SU-DHL-6 (cell line): Measurements from ENCODE around the gene L2HGDH.

Experiments used
- H2AFZ ChIP-seq: fragments of 200-600 bp; sonication (generic); 2 replicates; pipeline ENCODE4 v1.6.1; 2014; ENCODE audit warnings: low read depth, mild to moderate bottlenecking, moderate library complexity, mixed read lengths, antibody characterized with exemption, low read length; ENCODE audit not compliant: severe bottlenecking
- H3F3A ChIP-seq: fragments of 200-600 bp; shearing (Covaris generic); 2 replicates; pipeline ENCODE4 v1.6.0; 2016; ENCODE audit warnings: antibody characterized with exemption, mild to moderate bottlenecking; ENCODE audit not compliant: insufficient read depth
- H3K27ac ChIP-seq: fragments of 200-600 bp; sonication (generic); 2 replicates; pipeline ENCODE4 v1.5.1; 2016; ENCODE audit warnings: low read depth, mild to moderate bottlenecking, low read length, moderate library complexity, mixed read lengths
- H3K27me3 ChIP-seq: fragments of 200-600 bp; sonication (generic), shearing (Covaris generic); 2 replicates; pipeline ENCODE4 v1.6.0; 2014; ENCODE audit warnings: mild to moderate bottlenecking, low read length
- H3K36me3 ChIP-seq: fragments of 200-600 bp; sonication (generic); 2 replicates; pipeline ENCODE4 v1.6.1; 2014; ENCODE audit warnings: mild to moderate bottlenecking, low read length, mixed read lengths
- H3K4me2 ChIP-seq: fragments of 300-600, 200-600 bp; shearing (Covaris generic), sonication (generic); 2 replicates; pipeline ENCODE4 v1.6.0; 2014; ENCODE audit warnings: low read length, low read depth, mild to moderate bottlenecking; ENCODE audit not compliant: poor library complexity, severe bottlenecking
- H3K4me3 ChIP-seq: fragments of 200-600 bp; sonication (generic); 2 replicates; pipeline ENCODE4 v1.5.1; 2014; ENCODE audit warnings: antibody characterized with exemption, low read length, mild to moderate bottlenecking, mixed read lengths; ENCODE audit not compliant: insufficient read depth, poor library complexity, severe bottlenecking
- H3K79me2 ChIP-seq: fragments of 200-600 bp; sonication (generic); 2 replicates; pipeline ENCODE4 v1.6.1; 2014; ENCODE audit warnings: mild to moderate bottlenecking, low read length, moderate library complexity; ENCODE audit not compliant: insufficient read depth
- H3K9ac ChIP-seq: fragments of 200-600 bp; sonication (generic); 2 replicates; pipeline ENCODE4 v1.7.0; 2014; ENCODE audit warnings: mild to moderate bottlenecking, low read length
- H3K9me2 ChIP-seq: fragments of 200-600 bp; sonication (generic); replicated peaks from 2 replicates; pipeline ENCODE4 v1.6.1; 2014; ENCODE audit warnings: low read length; ENCODE audit not compliant: insufficient read depth
- H3K9me3 ChIP-seq: fragments of 200-600 bp; sonication (generic); 2 replicates; pipeline ENCODE4 v1.6.1; 2014; ENCODE audit warnings: low read length, mixed read lengths; ENCODE audit not compliant: insufficient read depth
- H4K20me1 ChIP-seq: fragments of 200-600 bp; sonication (generic); 2 replicates; pipeline ENCODE4 v1.6.1; 2014; ENCODE audit warnings: low read depth, mild to moderate bottlenecking, antibody characterized with exemption, low read length, moderate library complexity, mixed read lengths
- CTCF ChIP-seq: fragments of 200-600 bp; sonication (generic); IDR thresholded peaks from one replicate; pipeline ENCODE4 v1.5.1; 2017; ENCODE audit warnings: antibody characterized with exemption, mild to moderate bottlenecking, low read length, moderate library complexity; ENCODE audit not compliant: insufficient read depth, poor library complexity, severe bottlenecking
- EZH2phosphoT487 ChIP-seq: fragments of 200-600 bp; sonication (generic), shearing (Covaris generic); conservative IDR thresholded peaks from 2 replicates; pipeline ENCODE4 v1.6.1; 2018; ENCODE audit warnings: mild to moderate bottlenecking, antibody characterized with exemption, low read length, moderate library complexity, mixed read lengths

Gene L2HGDH

GRCh38 chr14:50345846-50346422, 33.9 kb upstream of the L2HGDH start:
- Histone ChIP-seq H3K4me2 (no peak overlapping the region), H3K27ac (no peak overlapping the region), H2AFZ (no peak overlapping the region), H3K9me3 (no peaks in the 10 kb centered on the region), H3K4me3 (no peak overlapping the region), H3K9ac (no peak overlapping the region), H3K36me3 (no peaks in the 10 kb centered on the region), H3K79me2 (no peaks in the 10 kb centered on the region), H3F3A (no peaks in the 10 kb centered on the region), H3K27me3 (no peaks in the 10 kb centered on the region), H3K9me2 (no peaks in the 10 kb centered on the region), H4K20me1 (no peaks in the 10 kb centered on the region)
- TF ChIP-seq CTCF (no peak), EZH2phosphoT487 (no peak)

- Histone ChIP-seq H3K79me2 (no peaks in the 10 kb centered on the region), H2AFZ (no peak overlapping the region), H3K27ac (no peak overlapping the region), H3K4me3 (no peak overlapping the region), H3K36me3 (no peaks in the 10 kb centered on the region), H3K9ac (no peak overlapping the region), H3K9me3 (no peaks in the 10 kb centered on the region), H3K9me2 (no peaks in the 10 kb centered on the region), H3K4me2 (no peak overlapping the region), H3K27me3 (no peaks in the 10 kb centered on the region), H3F3A (no peaks in the 10 kb centered on the region), H4K20me1 (no peaks in the 10 kb centered on the region)
- TF ChIP-seq EZH2phosphoT487 (no peak), CTCF (no peak)
These were observed 33.0 kb upstream of the L2HGDH start for GRCh38 chr14:50344876-50345563.

- Histone ChIP-seq H3K27me3 (no peaks in the 10 kb centered on the region), H3K9me2 (no peaks in the 10 kb centered on the region), H3K36me3 (no peaks in the 10 kb centered on the region), H3K4me2 (no peak overlapping the region), H2AFZ (no peak overlapping the region), H3K4me3 (no peak overlapping the region), H3K27ac (no peak overlapping the region), H3K79me2 (no peaks in the 10 kb centered on the region), H3F3A (no peaks in the 10 kb centered on the region), H3K9me3 (no peaks in the 10 kb centered on the region), H4K20me1 (no peaks in the 10 kb centered on the region), H3K9ac (no peak overlapping the region)
- TF ChIP-seq EZH2phosphoT487 (no peak), CTCF (no peak)
These were observed 32.2 kb upstream of the L2HGDH start for GRCh38 chr14:50344116-50344775.
